GM18507 (cell line): ENCODE data around the gene FBH1.
"Not testable (repeated sequence)": the region's sequence is repeated elsewhere in the genome, so short reads cannot be mapped to it uniquely, and the experiment has no call there.

ENCODE experiments used
- DNase-seq: peaks from one replicate; pipeline ENCODE4 v3.0.0; 2011; ENCODE audit warnings: low read depth; ENCODE audit not compliant: insufficient read length; ENCODE audit errors: extremely low spot score
- FAIRE-seq: peaks from 2 replicates; lab custom pipeline; 2011; peaks lifted over from hg19 to GRCh38; lab: Jason Lieb, UNC

FBH1 gene

GRCh38 chr10:5951721-5952407, 61.8 kb downstream of the FBH1 start:
- FAIRE-seq, result no peak

DNA sequence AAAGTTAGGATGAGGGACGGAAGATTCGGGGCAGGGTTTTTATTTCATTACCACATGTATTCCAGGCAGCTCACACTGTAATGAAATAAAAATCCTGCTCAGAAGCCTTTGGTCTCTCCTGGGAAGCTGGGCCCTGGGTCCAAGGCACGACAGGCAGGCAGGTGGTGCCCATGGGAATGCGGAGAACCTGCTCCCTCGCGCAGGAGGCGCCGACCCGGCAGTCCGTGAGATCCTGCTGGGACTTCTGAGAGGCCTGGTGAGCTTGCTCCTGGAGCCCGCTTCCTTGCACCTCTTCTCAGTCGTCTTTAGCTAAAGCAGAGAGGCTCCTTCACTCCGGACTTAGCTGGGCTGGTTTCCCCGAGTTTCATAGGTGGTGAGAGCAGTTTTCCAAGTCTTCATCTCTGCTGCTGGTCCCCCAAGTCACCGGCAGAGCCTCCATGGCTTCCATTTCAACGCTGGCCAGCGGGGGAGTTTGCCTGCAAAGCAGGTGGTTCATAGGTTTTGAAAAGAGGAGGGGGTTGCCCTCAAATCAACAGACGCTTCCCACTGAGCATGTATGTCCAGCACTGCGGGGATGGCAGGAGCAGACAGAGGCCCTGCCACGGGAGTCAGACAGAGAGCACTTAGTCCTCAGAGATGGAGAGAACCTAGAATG, 62.8 kb downstream of the FBH1 start:
- DNase-seq (no peak), FAIRE-seq (no peak)

More at GRCh38 chr10:5951721-5952407, 61.8 kb downstream of the FBH1 start:
- no peak for DNase-seq

DNA sequence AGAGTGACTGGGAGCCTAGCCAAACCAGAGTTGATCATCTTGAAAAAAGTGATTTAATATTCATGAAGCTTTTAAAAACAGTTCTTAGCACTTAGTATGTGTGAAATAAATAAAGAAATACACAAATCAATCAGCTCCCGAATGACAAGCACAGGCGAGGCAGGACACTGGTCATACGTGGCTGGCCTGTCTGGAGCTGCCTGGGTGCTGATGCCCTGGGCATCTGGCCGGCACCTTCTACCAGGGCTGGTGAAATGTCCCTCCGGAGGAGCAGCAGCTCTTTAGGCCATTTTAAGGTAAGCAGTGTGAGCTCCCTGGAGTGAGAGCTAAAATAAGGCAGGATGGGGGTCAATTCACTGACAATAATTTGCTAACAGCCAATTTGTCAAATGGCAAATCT, 63.6 kb downstream of the FBH1 start:
- FAIRE-seq, result no peak
- DNase-seq, result no peak

- FAIRE-seq, result no peak
- no peak for DNase-seq
Observed at GRCh38 chr10:5956146-5956936, 66.3 kb downstream of the FBH1 start.

- DNase-seq, result no peak
- no peak for FAIRE-seq
Observed at GRCh38 chr10:5958077-5958476, 68.0 kb downstream of the FBH1 start.

DNA sequence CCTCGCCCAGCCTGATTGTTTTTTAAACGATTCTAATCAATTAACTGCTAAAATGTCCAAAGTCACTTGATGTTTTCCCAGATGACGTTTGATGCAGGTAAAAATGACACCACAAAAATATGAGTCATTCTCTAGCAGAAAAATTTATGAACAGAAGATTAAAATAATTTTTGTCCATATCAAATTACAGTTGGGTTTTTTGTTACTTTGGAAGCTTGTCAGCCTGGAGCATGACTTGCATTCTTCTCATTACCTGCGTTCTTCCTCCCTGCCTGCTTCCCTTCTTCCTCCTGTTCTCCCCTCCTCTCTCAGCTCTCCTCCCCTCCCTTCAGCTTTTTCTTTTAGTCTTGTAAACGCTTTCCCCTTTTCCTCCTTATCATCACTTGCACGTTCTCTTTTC, 68.6 kb downstream of the FBH1 start:
- no peak for FAIRE-seq
- no peak for DNase-seq

DNA sequence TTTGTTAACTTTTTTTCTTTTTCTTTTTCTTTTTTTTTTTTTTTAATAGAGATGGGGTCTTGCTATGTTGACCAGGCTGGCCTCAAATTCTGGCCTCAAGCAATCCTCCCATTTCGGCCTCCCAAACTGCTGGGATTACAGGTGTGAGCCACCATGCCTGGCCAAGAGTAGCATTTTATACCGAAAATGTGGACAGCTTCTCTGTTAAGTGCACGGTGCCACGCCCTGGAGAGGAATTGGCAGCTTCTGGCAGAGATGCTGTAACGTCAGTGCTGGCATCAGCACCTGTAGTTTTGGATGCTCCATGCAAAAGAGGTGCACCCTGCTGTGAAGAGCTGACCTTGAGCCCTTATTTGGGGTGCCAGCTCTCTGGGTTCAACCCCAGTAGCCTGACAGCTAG, 69.1 kb downstream of the FBH1 start:
- no peak for DNase-seq
- no peak for FAIRE-seq

DNA sequence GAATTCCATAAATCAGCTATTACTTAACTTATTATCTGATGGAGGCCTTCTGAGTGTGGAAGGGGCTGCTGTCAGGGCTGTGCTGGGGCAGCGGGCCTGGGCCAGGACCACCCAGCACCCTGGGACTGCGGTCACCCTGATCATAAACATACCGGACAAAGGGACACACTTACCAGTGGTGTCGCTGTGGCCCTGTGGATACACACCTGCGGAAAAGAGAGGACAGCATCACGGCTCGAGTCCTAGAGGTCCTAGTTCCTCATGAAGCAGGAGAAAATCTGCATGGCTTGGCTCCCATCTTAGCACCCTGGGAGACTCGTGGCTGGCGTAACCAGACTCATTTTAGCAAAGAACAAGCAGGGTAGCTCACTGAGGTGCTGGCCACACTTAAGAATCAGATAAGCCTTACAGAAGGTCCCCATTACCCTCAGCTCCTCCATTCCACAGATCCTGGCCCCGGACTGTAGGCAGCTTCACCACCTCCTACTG, 69.6 kb downstream of the FBH1 start:
- FAIRE-seq (no peak), DNase-seq (no peak)

- DNase-seq (no peak), FAIRE-seq (no peak)
Observed at GRCh38 chr10:5960070-5960972, 70.3 kb downstream of the FBH1 start.

DNA sequence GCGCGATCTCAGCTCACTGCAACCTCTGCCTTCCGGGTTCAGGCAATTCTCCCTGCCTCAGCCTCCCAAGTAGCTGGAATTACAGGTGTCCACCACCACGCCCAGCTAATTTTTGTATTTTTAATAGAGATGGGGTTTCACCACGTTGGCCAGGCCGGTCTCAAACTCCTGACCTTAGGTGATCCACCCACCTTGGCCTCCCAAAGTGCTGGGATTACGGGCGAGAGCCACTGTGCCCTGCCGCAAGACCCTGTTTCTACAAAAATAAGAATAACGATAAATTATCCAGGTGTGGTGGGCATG, 70.9 kb downstream of the FBH1 start:
- DNase-seq, FAIRE-seq: not testable (repeated sequence)

DNA sequence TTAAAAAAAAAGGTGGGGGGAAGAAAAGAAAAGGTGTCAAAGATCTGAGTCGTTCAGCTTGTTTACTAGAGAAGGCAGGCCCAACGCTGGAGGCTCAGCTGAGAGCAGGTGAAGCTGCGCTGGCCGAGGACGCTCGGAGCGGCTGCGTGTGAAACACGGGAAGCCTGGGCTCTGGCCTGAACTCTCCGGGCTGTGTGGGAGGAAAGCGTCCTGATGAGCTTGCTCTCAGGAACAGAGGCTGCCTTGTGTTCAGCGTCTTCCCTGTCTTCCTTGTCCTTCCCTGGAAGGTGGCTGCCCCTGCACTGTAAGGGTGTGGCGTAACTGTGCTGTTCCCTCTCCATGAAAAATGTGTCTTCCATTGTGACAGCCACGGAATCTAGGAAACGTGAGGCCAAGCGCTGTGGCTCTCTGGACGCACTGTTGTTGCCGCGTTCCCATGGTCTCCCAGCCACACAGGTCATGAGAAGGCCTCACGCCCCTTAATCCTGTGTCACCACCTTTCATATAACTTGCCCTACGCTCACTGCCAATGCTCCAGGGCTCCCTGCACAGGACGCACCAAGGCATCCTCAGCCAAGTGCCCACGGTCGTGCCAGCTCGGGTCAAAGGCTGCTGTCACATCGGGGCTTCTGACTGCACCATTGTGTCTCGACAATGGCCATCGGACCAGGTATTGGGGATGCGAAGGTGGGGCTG, 71.5 kb downstream of the FBH1 start:
- FAIRE-seq (no peak), DNase-seq (no peak)

GRCh38 chr10:5962358-5962940, 72.4 kb downstream of the FBH1 start:
- not testable (repeated sequence) for FAIRE-seq, DNase-seq

DNA sequence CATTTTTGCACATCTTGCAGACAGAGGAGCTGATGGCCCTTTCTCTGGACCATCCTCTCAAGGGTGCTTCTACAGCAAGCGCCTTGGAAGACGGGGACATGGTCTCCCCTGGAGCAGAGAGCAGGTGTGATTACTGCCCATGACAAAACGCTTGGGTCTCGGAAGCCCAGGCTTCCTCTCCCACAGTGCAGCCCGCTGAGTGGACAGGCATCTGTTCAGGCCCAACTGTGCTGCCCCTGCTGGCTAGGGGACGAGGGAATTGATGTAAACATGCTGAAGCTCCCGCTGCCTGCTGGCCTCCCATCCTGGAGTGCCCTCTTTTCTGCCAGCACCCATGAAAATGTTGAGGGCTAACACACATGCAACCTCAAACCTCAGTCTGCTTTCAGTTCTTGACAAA, 73.0 kb downstream of the FBH1 start:
- DNase-seq (no peak), FAIRE-seq (no peak)

- FAIRE-seq (no peak), DNase-seq (no peak)
Observed at GRCh38 chr10:5963591-5963990, 73.5 kb downstream of the FBH1 start.

GRCh38 chr10:5964736-5965135, 74.7 kb downstream of the FBH1 start:
- FAIRE-seq (no peak), DNase-seq (no peak)

- no peak for DNase-seq
- no peak for FAIRE-seq
Observed at GRCh38 chr10:5965266-5965665, 75.2 kb downstream of the FBH1 start.

- FAIRE-seq (no peak), DNase-seq (no peak)
Observed at GRCh38 chr10:5968037-5968680, 78.1 kb downstream of the FBH1 start.
